ENCODE measurements around the gene CLIP4.

DNA sequence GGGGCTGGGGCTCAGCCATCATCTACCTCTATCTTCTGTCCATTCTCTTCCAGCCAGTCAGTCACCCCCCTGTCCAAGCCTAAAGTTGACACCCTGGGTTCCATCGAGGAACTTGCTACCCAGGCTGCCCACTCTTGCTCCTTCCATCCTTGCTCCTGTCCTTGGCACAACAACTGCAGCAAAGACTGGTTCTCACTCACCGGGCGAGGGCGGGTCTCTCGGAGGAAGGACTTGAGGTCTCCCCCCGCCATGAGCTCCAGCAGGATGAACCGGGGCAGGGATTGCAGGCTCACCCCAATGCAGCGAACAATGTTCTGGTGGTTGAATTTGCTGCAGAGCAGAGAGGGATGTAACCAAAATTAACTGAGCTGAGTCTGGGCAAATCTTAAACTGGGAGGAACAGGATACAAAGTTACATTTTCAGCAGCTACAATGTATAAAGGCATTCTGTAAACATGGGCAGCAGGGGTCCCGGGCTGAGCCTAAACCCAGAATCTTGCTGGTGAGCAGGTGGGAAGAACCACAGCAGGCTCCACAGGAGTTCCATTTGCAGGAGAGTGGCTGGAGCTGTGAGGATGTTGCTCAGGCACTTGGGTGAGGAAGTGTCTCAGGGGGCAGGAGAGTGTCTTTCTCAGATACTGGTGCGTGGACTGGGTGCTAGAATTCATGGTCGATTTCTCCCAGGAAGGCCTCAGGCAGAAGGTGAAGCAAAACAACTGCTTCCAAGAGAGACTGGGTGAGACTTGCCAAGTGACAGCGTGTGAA, 105.5 kb downstream of the CLIP4 start:
- TF ChIP-seq, protein P1, sequence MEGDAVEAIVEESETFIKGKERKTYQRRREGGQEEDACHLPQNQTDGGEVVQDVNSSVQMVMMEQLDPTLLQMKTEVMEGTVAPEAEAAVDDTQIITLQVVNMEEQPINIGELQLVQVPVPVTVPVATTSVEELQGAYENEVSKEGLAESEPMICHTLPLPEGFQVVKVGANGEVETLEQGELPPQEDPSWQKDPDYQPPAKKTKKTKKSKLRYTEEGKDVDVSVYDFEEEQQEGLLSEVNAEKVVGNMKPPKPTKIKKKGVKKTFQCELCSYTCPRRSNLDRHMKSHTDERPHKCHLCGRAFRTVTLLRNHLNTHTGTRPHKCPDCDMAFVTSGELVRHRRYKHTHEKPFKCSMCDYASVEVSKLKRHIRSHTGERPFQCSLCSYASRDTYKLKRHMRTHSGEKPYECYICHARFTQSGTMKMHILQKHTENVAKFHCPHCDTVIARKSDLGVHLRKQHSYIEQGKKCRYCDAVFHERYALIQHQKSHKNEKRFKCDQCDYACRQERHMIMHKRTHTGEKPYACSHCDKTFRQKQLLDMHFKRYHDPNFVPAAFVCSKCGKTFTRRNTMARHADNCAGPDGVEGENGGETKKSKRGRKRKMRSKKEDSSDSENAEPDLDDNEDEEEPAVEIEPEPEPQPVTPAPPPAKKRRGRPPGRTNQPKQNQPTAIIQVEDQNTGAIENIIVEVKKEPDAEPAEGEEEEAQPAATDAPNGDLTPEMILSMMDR (conservative IDR thresholded peaks at IDR 0.05), result no peak
- TF ChIP-seq EZH2 (IDR thresholded peaks at IDR 0.05; ENCODE audit: low read depth), result no peak

Data from PC-9 (cell line).